ENCODE data around the gene TSPAN32. TPM values are rescaled to one million over a fixed set of nuclear protein-coding genes. Genes with fewer than 3 reads are reported as not detected.
A peak's percentile ranks its signal among the peaks of the same experiment; 100 is the strongest.

TSPAN32 gene
- total RNA-seq, 1 donor from 2014 or later: 12.5 TPM

GRCh38 chr11:2366733-2367132 lies 64.9 kb downstream of the TSPAN32 start:
- H3K9me3 ChIP-seq: no peaks in the 10 kb centered on the region
- DNase-seq (no peak), ATAC-seq (no peak)
- no peak overlapping the region for H3K4me3 ChIP-seq
- no peaks in the 10 kb centered on the region for H3K36me3 ChIP-seq
- no peak for TF ChIP-seq CTCF (IDR thresholded peaks at IDR 0.05)
- H3K27me3 ChIP-seq (ENCODE audit: low read depth): no peaks in the 10 kb centered on the region
- H3K4me1 ChIP-seq: peaks cover 13% of the 10 kb centered on the region
- H3K27ac ChIP-seq: no peak overlapping the region
- intact Hi-C loops (cut with DNase I): no loop called here

GRCh38 chr11:2367266-2368160 lies 65.7 kb downstream of the TSPAN32 start:
- intact Hi-C loops (cut with DNase I): no loop called here
- peaks cover 13% of the 10 kb centered on the region for H3K4me1 ChIP-seq
- H3K27ac ChIP-seq: no peak overlapping the region
- H3K9me3 ChIP-seq: no peaks in the 10 kb centered on the region
- DNase-seq: no peak
- no peak overlapping the region for H3K4me3 ChIP-seq
- no peak for TF ChIP-seq CTCF (IDR thresholded peaks at IDR 0.05)
- H3K27me3 ChIP-seq (ENCODE audit: low read depth): no peaks in the 10 kb centered on the region
- peak; percentile 4 to 8 for ATAC-seq
- no peaks in the 10 kb centered on the region for H3K36me3 ChIP-seq

Other genes starting within 250 kb of the TSPAN32 start
- gene IGF2, start 162.6 kb upstream of the TSPAN32 start, total RNA-seq: 33.9 TPM
- gene INS, start 140.8 kb upstream of the TSPAN32 start, total RNA-seq: not detected
- gene TH, start 130.2 kb upstream of the TSPAN32 start, total RNA-seq: not detected
- gene ASCL2, start 31.4 kb upstream of the TSPAN32 start, total RNA-seq: 1.7 TPM
- gene C11orf21, start 95 bp upstream of the TSPAN32 start, total RNA-seq: 12.1 TPM
- 850 TPM for gene CD81, start 75.3 kb downstream of the TSPAN32 start, total RNA-seq
- gene TSSC4, start 98.7 kb downstream of the TSPAN32 start, total RNA-seq: 38.8 TPM
- not detected for gene TRPM5, start 142.5 kb downstream of the TSPAN32 start, total RNA-seq
- 51.0 TPM for gene KCNQ1, start 143.0 kb downstream of the TSPAN32 start, total RNA-seq